Left hindlimb (tissue), 1 donor: ENCODE data around the gene ARGFX.
"Not testable (repeated sequence)": the region's sequence is repeated elsewhere in the genome, so short reads cannot be mapped to it uniquely, and the experiment has no call there.

ENCODE experiments used
- DNase-seq: peaks from one replicate; pipeline ENCODE4 v3.0.0-alpha.2; 2018

Gene ARGFX

GRCh38 chr3:121567649-121568048 is at the start of gene ARGFX:
Gene ARGFX (plus strand): TSS chr3:121567949. CDS start chr3:121570714, 2,765 bp downstream.
- DNase-seq = no peak

GRCh38 chr3:121517953-121518655 is 49.6 kb upstream of the ARGFX start:
- DNase-seq = no peak

GRCh38 chr3:121520510-121520909 is 47.2 kb upstream of the ARGFX start:
- DNase-seq = no peak

GRCh38 chr3:121529308-121529707 is 38.4 kb upstream of the ARGFX start:
- no peak for DNase-seq

- no peak for DNase-seq
These were observed 36.5 kb upstream of the ARGFX start for GRCh38 chr3:121531269-121531668.

GRCh38 chr3:121542924-121543323 is 24.8 kb upstream of the ARGFX start:
- DNase-seq = no peak

GRCh38 chr3:121545049-121545573 is 22.6 kb upstream of the ARGFX start:
- DNase-seq = no peak

GRCh38 chr3:121545574-121546455 is 21.9 kb upstream of the ARGFX start, which contains the start of gene POLQ:
Gene POLQ (minus strand): TSS chr3:121545988. CDS start chr3:121545877, 111 bp downstream.
- DNase-seq = peak; percentile 93

GRCh38 chr3:121552379-121552778 is 15.4 kb upstream of the ARGFX start:
- DNase-seq = no peak

GRCh38 chr3:121552797-121553196 is 15.0 kb upstream of the ARGFX start:
- DNase-seq = no peak

GRCh38 chr3:121557426-121557934 is 10.3 kb upstream of the ARGFX start:
- no peak for DNase-seq

GRCh38 chr3:121562148-121562547 is 5.6 kb upstream of the ARGFX start:
- DNase-seq = no peak

- no peak for DNase-seq
These were observed 976 bp upstream of the ARGFX start for GRCh38 chr3:121566773-121567172.

GRCh38 chr3:121574449-121574848 is 6.7 kb downstream of the ARGFX start:
- DNase-seq = no peak

GRCh38 chr3:121581691-121582090 is 13.9 kb downstream of the ARGFX start:
- no peak for DNase-seq

- DNase-seq = no peak
These were observed 16.7 kb downstream of the ARGFX start for GRCh38 chr3:121584418-121584817.

- DNase-seq = no peak
These were observed 25.3 kb downstream of the ARGFX start, which contains the start of gene FBXO40 for GRCh38 chr3:121592856-121593702. Gene FBXO40 (plus strand): TSS chr3:121593379. CDS start chr3:121620576, 27,197 bp downstream.

GRCh38 chr3:121593806-121594205 is 26.1 kb downstream of the ARGFX start:
- not testable (repeated sequence) for DNase-seq

GRCh38 chr3:121594850-121595249 is 27.1 kb downstream of the ARGFX start:
- no peak for DNase-seq

- DNase-seq = no peak
These were observed 28.1 kb downstream of the ARGFX start for GRCh38 chr3:121595765-121596406.

- DNase-seq = no peak
These were observed 30.8 kb downstream of the ARGFX start for GRCh38 chr3:121598564-121598963.

GRCh38 chr3:121599900-121600299 is 32.2 kb downstream of the ARGFX start:
- DNase-seq = not testable (repeated sequence)
